ENCODE data around the gene OSBPL5.

DNA sequence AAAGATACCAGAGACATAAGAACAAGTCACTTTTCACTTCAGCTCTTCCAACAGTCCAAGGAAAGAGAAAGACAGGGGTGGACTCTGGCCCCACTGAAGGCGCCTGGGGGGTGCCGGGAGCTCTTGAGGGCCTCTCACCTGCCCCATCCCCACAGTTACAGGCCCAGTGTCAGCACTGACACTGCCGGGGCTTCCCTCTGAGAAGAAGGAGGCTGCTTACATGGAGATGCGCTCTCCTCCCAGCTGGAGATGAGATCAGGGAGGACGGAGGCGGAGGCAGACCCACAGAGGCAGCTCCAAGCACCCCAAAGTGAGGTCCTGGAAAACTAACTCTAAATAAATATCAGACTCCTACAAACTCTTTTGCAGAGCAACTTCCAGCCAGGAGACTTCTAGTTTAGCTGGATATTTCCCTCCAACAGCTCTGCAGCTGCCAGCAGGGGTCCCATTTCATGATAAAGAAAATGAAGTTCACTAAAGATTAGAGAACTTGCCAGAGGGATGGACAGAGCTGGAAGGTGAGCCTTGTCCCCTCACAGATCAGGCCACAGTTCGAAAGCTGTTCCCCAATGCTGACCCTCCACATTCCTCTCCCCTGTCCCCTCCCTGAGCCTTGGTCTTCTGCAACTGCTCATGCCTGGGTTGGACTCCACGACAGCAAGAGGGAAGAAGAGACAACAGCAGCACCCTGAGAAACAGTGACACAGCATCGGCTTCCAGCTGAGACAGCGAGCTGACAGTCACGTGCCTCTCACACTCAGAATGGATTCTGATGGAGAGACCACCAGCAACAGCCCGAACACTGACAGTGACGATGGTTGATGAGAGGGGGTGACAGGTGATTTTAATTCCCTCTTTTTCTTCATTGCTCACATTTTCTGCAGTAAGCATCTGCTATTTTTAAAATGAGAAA lies 113.7 kb downstream of the OSBPL5 start:
- TF ChIP-seq, protein P1, sequence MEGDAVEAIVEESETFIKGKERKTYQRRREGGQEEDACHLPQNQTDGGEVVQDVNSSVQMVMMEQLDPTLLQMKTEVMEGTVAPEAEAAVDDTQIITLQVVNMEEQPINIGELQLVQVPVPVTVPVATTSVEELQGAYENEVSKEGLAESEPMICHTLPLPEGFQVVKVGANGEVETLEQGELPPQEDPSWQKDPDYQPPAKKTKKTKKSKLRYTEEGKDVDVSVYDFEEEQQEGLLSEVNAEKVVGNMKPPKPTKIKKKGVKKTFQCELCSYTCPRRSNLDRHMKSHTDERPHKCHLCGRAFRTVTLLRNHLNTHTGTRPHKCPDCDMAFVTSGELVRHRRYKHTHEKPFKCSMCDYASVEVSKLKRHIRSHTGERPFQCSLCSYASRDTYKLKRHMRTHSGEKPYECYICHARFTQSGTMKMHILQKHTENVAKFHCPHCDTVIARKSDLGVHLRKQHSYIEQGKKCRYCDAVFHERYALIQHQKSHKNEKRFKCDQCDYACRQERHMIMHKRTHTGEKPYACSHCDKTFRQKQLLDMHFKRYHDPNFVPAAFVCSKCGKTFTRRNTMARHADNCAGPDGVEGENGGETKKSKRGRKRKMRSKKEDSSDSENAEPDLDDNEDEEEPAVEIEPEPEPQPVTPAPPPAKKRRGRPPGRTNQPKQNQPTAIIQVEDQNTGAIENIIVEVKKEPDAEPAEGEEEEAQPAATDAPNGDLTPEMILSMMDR (IDR thresholded peaks at IDR 0.05): no peak
- TF ChIP-seq EP300 (IDR thresholded peaks at IDR 0.05): no peak
